GM12891 (cell line): ENCODE measurements around the gene CELF2.

ENCODE experiments used
- PAX5 ChIP-seq: IDR thresholded peaks from 2 replicates; pipeline ENCODE4 v1.6.1; 2011; ENCODE audit warnings: low read length, moderate library complexity, mild to moderate bottlenecking; ENCODE audit not compliant: insufficient read depth, severe bottlenecking
- POLR2A ChIP-seq: IDR thresholded peaks from 2 replicates; pipeline ENCODE4 v1.6.1; 2011; ENCODE audit warnings: low read depth, low read length, control low read depth
- POLR2AphosphoS5 ChIP-seq: IDR thresholded peaks from 2 replicates; pipeline ENCODE4 v1.6.1; 2011; ENCODE audit warnings: low read depth, low read length, control low read depth
- POU2F2 ChIP-seq: IDR thresholded peaks from 2 replicates; pipeline ENCODE4 v1.6.1; 2011; ENCODE audit warnings: low read depth, mild to moderate bottlenecking, control low read depth, low read length, moderate library complexity
- TAF1 ChIP-seq: IDR thresholded peaks from 2 replicates; pipeline ENCODE4 v1.6.1; 2011; ENCODE audit warnings: low read depth, low read length, control low read depth

GRCh38 chr10:11210211-11210922 is 192.7 kb downstream of the CELF2 start:
- TF ChIP-seq TAF1 = no peak
- TF ChIP-seq POLR2AphosphoS5 = no peak
- TF ChIP-seq POLR2A = no peak
- TF ChIP-seq PAX5 = no peak
- no peak for TF ChIP-seq POU2F2
